T-helper 1 cell (primary cell): ENCODE data around the gene PARD3B.
A peak's percentile ranks its signal among the peaks of the same experiment; 100 is the strongest.

Experiments used
- DNase-seq, 5 donors: peaks; one replicate each; pipeline ENCODE4 v3.0.0-alpha.2; 2012 to 2020

Gene PARD3B

GRCh38 chr2:205073433-205074020, 528.3 kb downstream of the PARD3B start:
- no peak for DNase-seq

DNA sequence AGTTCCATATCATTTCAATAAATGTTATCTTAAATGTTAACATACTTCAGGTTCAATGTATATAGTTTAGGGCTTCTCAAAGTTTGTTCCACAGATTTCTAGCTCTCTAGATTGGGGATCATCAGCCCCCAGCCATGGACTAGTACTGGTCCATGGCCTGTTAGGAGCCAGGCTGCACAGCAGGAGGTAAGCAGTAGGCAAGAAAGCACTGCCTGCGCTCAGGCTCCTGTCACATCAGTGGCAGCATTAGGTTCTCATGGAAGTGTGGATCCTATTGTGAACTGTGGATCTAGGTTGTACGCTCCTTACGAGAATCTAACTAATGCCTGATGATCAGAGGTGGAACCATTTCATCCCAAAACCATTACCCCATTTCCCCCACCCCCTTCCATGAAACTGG, 531.1 kb downstream of the PARD3B start:
- no peak for DNase-seq

DNA sequence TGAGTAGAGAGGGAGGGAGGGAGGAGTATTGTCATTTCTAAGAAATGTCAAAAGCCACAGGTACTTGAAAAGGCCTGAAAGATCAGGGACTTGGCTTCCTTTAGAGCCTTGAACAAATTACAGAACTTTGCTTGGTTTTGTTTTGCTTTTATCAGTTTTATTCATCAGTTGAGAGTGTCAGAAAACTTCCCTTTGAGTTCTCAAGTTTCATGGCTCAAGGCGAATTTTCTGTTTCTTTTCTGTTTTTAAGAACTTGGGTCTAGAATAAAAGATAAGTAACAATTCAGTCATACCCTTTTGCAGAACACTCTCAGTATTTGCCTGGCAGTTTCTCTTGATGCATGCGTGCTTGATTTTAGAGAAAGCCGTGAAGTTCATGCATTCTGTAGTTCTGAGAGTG, 531.9 kb downstream of the PARD3B start:
- DNase-seq: peak in 1 of 5 donors; percentile 62

DNA sequence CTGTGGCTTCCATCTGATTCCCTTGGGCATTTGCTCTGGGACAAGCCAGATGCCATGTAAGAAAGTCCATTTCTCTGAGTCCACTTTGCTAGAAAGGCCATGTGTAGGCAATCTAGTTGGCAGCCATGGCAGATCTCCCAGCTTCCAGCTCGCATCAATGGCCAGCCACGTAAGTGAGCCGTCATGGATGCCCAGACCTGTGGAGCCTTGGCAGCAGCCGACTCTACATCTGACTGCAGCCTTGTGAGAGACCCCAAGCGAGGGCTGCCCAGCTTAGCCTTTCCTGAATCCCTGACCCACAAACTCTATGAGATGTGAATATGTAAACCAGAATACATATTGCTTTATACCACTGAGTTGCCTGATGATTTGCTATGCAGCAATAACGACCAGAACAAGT, 533.5 kb downstream of the PARD3B start:
- DNase-seq: no peak

DNA sequence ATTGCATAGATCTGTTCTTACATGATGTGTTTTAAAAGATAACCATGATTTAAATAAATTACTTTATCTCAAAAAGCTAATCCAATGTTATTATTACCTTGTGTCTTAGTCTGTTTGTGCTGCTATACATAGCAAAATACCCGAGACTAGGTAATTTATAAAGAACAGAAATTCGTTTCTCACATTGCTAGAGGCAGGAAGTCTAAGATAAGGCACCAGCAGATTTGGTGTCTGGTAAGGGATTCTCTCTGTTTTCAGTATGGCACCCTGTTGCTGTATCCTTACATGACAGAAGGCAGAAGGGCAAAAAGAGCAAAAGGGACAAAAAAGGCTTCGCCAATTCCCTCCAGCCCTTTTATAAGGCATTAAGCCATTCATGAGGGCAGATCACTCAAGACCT, 533.9 kb downstream of the PARD3B start:
- DNase-seq: no peak

- no peak for DNase-seq
Observed at GRCh38 chr2:205086662-205087061, 541.4 kb downstream of the PARD3B start.

- DNase-seq: no peak
Observed at GRCh38 chr2:205087862-205088261, 542.6 kb downstream of the PARD3B start.

DNA sequence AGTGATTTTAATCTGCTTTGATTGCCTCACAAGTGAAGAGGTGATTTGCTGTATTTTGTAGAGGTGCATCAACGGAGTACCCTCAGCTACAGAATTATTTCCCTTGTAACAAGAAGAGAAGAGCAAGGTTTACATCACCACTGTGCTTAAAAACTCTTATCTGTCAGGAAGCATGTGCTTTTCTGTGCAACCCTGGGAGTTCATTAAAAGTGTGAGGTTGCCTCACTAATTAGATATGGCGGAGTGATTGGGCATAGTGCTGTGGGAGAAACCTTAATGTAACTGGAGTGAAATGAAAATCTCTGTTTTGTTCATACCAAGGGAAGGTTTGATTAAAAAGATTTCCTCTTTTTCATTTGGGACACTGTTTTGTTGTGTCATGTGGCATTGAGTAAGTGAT, 544.7 kb downstream of the PARD3B start:
- DNase-seq: no peak

DNA sequence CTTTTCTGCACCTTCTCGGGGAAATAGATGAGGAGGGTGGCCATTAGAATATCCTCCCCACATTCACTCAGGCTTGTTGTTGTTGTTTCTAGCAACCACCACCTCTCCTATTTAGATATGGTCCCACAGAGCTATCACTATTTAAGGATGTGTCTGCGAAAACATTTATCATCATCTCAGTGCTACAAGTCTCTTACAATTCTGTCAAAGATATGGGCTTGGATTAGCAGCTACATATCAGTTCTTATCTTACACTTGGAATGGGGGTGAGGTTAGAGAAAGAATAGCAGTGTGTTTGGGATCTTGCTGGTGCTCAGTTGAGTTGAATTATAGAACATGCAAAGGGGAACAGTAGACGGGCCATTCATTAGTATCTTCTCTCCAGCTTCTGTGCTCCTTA, 546.1 kb downstream of the PARD3B start:
- no peak for DNase-seq

DNA sequence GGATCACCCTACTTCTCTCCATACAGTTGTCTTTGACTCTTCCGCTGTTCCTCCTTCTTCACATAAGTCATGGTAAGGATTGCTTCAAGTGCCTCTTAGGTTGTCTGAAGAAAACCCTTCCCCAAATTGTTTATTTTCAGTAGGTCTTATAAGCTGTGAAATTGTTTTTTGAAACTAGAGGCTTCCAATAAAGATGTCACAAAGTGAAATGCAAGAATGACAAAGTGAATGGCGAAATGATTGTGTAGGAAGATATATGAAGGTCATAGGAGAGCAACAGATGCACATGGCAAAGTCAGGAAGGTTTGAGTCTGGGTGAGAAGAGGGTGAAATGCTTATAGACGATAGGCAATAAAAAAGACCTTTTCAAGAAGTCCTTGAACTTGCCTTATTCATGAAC, 548.8 kb downstream of the PARD3B start:
- no peak for DNase-seq

DNA sequence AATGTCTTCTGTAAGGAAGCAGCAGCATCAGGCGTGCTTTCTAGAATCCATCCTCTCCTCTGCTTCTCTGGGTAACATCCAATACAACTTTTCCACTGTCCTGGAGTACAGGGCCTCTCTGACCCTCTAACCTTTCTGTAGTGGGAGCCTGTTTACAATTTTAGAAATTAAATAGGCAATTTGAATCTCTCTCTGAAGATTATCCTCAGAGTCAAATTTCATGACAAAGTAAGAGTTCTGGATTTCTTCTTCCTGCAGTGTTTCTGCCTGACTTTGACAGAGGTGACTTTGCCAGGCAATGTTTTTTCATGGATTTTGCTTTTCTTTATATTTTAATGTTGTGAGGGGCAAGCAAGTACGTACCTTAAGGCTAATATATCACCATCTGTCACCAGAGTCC, 558.4 kb downstream of the PARD3B start:
- no peak for DNase-seq

DNA sequence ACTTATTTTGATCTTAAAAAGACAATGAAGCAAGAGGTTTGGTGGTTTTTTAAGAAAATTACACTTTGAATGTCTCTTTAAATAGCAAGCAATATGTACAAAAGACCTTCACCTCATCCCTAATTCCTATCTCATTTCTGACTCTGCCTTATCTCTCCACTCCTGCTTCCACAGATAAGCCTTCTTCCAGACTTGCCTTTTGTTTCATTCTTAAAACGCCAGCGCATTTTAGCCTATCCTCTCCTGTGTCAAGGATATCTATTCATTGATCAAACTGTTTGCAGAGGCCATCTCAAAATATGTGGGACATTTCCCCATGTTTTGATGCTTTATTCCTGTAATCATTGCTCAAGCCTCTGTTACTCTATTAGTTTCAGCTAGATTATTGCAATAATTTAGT, 562.5 kb downstream of the PARD3B start:
- no peak for DNase-seq

DNA sequence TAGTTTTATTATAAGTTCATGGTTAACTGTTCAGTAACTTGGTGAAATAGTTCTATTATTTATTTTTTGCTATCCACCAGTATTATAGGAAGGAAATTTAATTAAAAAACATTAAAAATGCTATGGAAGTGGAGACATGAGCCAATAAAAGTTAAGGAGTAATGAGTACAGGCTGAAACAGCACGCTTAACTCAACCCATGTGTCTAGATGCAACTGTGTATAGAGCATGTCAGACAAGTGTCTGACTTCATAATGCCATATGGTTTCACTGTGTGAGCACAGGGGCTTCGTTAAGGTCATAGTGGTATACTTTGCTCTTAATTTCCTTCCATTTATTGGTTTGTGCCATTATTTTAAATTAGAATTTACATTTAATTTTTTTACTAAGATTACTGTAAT, 570.2 kb downstream of the PARD3B start:
- no peak for DNase-seq

DNA sequence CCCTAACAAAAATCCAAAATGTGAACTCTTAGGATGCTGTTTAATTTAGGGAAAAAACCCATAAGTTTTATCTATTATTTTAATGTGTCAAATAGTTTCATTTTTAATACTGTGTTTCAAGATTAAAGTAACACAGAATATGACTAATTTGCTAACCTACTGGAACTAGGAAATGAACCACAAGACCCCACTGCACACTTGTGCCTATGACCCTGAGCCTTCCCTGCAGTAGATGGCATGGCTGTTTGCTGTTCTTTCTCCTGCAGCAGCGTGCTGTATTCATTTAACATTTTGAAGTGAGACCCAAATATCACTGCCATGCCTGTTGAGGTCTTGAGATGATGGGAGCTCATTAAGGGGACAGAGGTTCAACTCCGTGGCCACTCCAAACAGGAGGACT, 571.9 kb downstream of the PARD3B start:
- DNase-seq: peak in 1 of 5 donors; percentile 2

GRCh38 chr2:205119136-205119535, 573.9 kb downstream of the PARD3B start:
- no peak for DNase-seq

DNA sequence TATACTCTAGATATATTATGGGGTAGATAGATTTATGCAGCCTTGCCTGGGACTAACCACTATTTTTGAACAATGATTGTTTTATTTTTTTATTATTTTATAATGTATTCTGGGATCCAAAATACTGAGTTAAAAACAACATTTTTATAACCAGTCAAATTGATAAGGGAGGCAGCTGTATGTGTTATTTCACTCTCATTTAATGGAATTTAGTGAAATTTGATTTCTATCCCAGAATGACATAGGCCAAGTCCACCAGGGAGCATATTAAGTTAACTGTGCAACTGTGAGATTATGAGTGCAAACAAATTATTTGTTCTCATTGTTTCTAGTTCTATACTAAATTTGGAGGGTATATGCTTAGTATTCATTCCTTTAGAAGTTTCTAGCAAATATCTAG, 583.5 kb downstream of the PARD3B start:
- no peak for DNase-seq

DNA sequence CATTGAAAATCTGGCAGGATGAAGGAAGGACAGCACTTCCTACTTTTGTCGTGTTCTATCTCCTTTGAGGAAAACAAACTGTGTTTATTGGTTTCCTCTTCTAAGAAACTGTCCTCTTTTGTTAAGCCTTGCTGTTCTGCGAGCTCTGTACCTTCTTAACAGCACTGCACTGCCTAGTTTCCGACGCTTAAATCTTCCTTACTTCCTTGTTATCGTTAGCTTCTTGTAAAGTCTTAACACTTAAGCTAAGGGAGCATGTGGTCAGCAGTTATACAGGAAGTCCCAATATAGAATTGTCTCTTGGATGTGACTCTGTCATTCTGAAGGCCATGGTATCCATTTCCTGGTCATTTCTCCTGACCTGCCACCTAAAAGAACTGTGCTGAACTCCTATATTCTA, 584.3 kb downstream of the PARD3B start:
- DNase-seq: peak in 1 of 5 donors; percentile 4

GRCh38 chr2:205130111-205130829, 585.0 kb downstream of the PARD3B start:
- DNase-seq: no peak

DNA sequence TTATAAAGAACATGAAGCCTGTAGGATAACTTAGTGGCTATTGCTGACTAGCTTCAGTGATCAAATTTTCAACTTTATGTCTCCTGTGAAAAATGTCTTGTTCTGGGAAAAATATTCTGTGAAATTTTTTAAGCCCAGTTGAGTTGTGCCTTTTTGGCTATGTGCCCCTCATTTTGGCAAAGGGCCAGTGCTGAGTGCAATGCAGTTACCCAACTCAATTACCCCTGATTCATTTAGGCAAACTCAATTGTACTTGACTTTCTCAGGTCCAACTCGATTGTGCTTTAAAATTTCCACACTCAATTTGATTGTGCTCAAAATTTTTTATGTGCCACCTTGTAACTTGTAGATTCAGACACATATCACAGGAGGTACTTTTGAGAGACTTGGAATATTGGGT, 588.3 kb downstream of the PARD3B start:
- no peak for DNase-seq

- DNase-seq: no peak
Observed at GRCh38 chr2:205138735-205139134, 593.5 kb downstream of the PARD3B start.

- DNase-seq: no peak
Observed at GRCh38 chr2:205139822-205140463, 594.7 kb downstream of the PARD3B start.

GRCh38 chr2:205141381-205141780, 596.1 kb downstream of the PARD3B start:
- DNase-seq: no peak

GRCh38 chr2:205145888-205146287, 600.6 kb downstream of the PARD3B start:
- no peak for DNase-seq

DNA sequence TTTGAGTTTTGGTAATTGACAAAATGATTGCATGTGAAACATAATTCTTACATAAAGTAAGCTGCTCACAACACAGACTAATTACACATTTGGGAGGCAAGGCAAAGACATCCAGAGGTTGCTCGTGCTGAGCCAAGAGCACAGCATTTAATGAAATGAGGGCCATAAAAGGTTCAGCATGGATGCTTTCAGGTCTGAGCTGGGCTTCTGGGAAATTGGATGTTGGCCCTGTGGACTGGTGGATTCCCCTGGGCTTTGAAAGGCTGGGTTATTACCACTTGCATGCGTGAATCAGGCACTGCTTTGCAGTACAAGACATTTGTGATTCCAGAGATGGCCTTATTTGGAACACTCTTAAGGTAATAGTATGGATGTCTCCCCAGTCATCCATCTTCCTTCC, 603.5 kb downstream of the PARD3B start:
- no peak for DNase-seq
